CD4-positive, alpha-beta T cell treated with Interferon gamma for 1 hour (primary cell): ENCODE data around the gene GIMAP5.
"Not testable (repeated sequence)": the region's sequence is repeated elsewhere in the genome, so short reads cannot be mapped to it uniquely, and the experiment has no call there.

ENCODE experiments used
- DNase-seq: peaks from one replicate; pipeline ENCODE4 v3.0.0-alpha.2; 2020

GIMAP5 gene

DNA sequence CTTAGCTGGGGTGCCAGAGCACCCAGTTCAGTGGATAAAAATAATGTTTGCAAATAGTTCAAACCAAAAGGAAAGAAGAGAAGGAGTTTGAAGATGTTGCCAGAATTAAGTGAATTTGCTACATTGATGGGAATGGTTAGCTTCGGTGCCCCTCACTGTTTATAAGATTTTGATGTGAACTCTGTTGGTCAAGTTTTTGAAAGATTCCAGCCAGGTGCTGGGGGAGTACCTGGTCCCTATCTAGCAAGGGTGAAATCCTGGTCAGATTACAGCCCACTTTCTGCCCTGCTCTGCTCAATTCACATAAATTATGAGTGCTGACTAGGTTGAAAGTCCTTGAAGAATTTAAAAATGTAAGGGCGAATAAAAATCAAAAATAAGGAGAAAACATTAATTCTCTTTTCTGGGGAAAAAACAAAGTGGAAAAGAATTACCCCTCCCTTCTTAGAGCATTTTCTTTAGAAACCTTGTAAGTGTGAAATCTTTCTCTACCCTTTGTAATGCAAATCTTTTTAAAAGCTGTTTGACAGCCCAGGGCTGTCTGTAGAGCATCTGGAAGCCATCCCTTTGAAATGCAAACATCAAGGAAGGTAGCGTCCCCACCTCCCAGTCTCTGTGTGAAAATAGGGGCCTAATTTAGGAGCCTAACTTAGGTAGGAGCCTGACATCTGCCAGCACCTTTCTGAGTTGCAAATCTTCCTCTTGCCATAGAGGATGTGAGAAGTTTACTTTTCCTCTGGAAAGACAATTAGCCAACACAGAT lies 1.4 kb upstream of the GIMAP5 start:
- DNase-seq = no peak

DNA sequence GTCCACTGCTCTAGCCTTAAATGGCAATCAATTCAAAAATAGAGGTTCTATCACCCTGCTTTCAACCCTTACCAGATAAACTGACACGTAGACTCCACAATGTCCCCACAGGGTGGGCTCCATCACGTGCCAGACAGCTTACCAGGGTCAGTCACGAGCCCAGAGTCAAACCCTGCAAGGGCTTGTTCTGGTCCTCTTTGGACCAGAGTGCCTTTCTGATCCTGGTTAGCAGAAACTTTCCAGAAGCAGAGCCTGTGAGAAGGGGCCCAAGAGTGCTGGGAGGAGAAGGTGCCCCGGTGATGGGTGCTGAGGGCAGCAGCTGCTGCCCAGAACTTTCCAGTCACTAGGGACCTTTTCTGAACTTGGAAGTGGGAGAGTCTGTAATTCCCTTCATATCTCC lies 354 bp upstream of the GIMAP5 start:
- no peak for DNase-seq

DNA sequence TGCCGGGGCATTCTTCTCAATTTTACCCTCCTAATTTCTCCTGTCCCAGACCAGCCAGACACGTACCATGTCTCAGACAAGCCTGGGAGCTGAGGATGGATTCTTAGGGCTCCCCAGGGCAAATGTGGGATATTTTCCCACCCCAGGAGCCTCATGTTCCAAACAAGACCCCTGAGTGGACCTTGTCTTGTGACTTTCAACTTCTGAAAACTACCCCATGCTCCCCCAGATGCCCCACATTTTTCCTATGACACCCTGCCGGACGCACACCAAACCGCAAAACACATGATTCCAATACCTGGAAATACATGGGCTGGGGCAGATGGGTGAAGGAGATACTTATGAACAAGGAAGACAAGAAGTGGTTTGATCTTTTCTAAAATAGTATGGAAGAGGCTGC lies 874 bp downstream of the GIMAP5 start:
- no peak for DNase-seq

DNA sequence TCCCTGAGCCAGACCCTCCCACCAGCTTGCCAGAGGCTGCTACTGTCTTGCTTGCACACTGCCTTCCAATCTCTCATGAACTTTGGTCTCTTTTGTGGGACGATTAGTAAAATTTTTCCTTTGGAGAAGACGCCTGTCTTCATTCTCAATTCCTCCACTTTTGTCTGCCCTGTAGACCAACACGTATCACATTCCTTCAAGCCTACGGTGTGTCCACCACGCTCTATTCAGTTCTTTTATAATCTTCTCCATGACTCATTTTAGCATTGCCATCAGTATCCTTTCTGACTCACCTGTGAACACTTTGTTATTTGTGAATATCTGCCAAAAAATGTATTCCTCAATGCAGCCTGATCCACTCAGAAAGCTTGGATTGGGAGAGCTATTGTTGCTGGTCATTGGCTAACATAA lies 1.4 kb downstream of the GIMAP5 start:
- DNase-seq = no peak

DNA sequence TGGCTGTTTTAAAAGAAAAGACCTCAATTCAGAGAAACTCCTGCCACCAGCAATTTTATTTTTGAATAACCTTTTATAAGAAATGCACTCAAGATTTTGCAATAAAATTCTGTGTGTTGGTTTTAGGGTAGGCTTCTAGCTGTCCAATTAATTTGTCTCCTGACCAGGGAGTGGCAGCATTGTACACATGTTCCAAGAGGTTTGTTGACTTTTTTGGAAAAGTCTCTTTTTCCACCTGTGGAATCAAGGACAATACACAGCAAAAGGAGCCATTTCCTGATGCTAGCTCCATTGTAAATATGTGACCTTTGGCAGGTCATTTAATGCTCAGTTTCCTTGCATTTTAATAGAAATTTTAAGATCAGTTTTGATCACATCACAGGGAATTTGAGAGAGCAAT lies 1.8 kb downstream of the GIMAP5 start:
- no peak for DNase-seq

DNA sequence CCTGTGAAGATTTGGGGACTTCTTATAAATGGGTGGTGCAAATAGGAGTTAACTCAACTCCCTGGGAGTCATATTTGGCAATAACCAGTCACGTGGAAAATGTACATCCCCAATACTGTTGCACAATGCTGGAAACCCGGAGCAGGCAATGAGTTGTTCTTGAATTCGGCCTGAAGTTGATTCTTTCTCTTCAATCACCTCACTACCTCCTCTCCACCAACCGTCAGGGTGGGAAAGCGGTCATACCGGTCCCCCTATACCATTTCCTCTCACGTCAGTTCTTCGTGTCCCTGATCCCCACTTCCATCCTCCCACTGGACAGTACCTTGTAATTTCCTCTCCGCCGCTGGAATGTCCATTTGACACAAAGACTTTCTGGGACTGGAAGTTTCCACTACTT lies 2.8 kb downstream of the GIMAP5 start:
- DNase-seq = peak; percentile 39

DNA sequence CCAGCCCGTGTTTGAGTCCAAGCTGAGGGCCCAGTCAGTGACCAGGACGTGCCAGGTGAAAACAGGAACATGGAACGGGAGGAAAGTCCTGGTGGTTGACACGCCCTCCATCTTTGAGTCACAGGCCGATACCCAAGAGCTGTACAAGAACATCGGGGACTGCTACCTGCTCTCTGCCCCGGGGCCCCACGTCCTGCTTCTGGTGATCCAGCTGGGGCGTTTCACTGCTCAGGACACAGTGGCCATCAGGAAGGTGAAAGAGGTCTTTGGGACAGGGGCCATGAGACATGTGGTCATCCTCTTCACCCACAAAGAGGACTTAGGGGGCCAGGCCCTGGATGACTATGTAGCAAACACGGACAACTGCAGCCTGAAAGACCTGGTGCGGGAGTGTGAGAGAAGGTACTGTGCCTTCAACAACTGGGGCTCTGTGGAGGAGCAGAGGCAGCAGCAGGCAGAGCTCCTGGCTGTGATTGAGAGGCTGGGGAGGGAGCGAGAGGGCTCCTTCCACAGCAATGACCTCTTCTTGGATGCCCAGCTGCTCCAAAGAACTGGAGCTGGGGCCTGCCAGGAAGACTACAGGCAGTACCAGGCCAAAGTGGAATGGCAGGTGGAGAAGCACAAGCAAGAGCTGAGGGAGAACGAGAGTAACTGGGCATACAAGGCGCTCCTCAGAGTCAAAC lies 5.2 kb downstream of the GIMAP5 start:
- DNase-seq = no peak

DNA sequence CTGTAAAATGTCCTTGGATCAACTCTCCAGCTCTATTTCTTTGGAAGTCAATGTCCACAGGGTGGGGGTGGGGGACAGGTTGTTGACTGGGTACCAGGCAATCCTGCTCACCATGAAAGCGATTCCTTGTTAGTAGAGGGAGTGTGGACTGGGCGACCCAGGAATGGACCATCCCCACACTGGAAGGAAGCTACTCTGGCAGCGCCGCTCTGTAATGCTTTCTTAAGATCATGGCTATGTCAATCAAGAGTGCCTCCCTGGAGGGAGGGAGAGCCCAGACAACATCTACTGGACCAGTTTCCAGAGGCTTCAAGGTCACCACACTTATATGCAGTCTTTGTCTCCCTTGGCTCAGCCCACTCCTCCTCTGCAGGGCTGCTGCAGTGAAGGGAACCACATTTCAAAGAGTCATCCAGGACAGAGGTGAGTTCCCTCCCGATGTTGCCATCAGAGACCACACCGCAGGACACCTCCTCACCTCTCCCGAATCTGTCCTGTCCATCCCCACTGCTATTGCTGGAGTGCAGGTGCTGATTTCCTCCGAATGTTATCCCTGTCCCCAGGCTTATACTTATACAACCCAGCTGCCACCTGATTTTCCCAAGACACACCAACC lies 6.9 kb downstream of the GIMAP5 start:
- DNase-seq = no peak

DNA sequence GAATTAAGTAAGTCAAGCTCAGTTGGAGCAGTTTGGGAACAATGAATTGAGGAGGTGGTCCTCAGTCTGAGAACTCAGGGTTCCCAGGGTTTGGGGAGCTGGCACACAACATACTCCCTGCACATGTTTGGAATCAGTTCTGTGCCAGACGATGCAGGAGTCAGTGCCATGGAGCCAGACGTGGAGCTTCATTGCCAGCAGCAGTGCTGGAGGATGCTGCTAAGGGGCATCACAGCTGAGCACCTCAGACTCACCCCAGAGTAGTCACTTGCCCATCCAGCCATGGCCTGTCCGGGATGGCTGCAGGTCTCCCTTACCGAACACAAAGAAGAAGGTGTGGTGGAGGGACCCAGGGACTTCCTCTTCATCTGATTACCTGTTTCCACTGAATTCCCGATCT lies 7.9 kb downstream of the GIMAP5 start:
- DNase-seq = no peak

DNA sequence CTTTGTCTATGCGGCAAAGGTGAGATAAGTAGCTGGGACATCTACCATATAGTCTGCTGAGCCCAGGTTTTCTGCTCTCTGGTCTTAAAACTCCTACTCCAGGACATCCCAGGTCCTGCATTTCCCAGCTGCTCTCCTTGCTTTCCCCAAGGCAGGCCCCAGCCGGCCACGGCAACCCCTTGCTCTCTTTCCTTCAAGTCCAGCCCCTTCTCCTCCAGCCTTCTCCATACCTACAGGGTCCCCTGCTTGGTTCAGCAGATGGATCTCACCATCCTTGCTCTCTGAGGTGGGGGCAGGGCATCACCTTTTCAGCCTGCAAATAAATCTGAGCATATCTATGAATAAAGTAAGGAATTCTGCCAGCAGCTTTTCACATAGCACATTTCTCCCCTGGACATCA lies 8.7 kb downstream of the GIMAP5 start:
- no peak for DNase-seq

DNA sequence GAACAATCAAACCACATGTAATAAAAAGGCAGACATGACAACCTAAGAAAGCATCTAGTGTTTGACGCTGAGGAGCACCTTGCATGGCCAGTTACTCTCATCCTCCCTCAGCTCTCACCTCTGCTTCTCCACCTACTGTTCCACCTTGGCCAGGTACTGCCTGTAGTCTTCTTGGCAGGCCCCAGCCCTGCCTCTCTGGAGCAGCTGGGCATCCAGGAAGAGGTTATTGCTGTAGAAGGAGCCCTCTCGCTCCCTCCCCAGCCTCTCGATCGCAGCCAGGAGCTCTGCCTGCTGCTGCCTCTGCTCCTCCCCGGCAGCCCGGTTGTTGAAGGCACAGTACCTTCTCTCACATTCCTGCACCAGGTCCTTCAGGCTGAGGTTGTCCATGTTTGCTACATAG lies 9.7 kb downstream of the GIMAP5 start:
- DNase-seq = no peak

DNA sequence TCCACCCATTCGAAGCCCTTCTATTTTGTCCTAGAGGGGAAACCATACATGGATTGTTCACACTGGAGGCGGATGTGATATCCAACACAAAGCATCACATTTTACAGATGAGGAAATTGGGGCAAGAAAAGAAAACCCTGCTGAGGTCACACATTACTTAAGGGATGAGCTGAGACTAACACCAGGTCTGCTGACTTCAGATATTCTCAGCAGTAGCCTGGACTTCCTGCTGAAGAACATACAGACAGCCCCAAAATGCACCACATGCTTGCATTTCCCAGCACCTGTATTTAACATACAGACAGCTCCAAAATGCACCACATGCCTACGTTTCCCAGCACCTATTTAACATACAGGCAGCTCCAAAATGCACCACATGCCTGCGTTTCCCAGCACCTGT lies 11.2 kb downstream of the GIMAP5 start:
- DNase-seq = no peak

DNA sequence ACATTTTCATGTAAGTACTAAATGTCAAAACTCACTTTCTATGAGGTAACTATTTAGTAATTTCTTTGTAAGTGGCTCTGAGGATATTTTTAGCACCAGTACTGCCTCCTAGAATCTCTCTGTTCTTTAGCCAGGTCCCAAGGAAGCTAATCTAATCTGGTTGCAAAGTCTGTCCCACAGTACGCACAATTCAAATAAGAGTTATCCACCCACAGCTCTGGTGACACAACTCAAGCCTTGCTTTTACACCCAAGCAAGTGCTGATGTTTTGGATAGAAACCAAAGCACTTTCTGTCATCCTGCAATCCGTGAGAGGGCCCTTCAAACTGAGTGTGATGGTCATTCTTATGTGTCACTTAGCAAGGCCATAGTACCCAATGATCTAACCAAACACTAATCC lies 14.5 kb downstream of the GIMAP5 start:
- DNase-seq = no peak

DNA sequence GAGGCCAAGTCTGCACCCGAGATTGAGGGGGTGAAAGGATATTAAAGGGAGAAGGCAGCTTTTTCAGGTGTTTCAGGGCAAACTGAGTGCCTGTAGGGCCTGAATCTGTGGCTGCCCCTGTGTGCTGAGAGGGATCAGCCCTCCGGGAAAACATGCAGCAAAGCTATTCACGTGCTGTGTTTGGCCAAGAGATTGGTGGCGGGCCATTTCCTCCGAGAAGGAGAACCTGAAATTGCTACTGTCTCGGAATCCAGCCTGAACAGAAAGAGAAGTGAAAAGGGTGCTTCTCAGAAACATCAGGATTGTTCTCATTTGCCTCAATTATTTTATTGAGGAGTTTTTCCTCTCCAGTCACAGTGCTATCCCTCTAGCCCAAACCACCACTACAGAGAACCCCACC lies 16.0 kb downstream of the GIMAP5 start:
- no peak for DNase-seq

DNA sequence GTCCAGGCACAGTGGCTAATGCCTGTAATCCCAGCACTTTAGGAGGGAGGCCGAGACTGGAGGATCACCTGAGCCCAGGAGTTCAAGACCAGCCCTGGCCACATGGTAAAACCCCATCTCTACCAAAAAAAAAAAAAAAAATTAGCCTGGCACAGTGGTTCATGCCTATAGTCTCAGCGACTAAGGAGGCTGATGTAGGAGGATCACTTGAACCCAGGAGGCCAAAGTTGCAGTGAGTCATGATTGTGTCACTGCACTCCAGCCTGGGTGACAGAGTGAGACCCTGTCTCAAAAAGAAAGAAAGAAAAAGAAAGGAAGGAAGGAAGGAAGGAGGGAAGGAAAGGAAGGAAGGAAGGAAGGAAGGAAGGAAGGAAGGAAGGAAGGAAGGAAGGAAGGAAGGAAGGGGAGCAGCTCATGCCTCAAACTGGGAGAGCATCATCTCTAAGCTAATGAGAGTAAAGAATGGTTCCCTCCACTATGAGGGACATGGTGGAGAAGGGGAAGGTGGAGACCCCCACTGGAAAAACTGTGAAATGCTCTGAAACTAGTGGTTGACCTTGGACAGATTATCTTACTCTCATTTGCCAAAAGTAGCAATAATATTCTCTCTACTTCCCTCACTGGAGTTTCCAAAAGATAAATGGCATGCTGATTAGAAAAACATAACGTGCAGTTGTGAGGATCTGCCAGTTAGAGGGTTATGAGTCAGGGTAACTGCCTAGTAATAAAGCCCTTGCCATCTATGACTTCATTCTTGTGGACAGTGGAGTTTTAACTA lies 16.8 kb downstream of the GIMAP5 start:
- DNase-seq = no peak

DNA sequence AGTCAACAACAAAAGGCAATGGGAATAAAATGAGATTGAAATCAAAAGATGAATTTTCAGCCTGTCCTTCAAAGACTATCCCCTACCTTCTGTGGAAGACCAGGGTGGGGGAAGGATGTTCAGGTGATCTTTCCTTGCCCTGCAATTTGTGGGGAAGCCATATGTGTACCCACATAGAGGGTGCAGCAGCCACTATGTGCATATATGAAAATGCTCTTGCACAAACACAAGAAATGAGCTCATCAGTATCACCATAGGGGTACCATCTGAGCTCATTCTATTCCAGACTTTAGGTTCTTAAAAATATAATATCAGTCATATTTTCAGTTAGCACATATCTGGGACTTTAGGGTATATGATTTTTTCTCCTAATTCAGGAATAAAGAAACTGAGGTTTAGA lies 17.7 kb downstream of the GIMAP5 start:
- no peak for DNase-seq

DNA sequence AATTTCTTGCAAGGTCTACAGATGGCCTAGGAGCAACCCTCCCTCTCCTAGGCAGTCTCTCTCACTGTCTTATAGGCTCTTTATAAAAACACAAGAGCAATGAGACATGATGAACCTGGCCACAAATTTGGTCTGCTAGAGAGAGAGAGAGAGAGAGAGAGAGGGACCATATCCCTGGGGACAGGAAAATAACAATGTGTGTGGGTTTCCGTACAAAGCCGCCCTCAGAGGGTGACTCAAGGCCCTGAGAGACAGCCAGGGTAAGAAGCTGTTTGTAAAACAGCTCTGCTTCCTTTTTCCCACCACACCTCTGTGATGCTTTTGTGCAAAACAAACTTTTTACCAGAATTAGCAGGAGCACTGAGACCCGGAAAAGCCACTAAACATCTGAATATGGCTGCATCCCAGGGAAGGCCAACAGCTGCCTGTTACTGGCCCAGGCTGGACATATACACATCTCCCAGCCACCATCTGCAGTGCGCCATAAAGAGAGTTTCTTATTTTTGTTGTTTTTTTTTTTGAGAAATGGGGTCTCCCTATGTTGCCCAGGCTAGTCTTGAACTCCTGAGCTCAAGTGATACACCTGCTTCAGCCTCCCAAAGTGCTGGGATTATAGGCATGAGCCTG lies 18.4 kb downstream of the GIMAP5 start:
- DNase-seq = peak; percentile 75

DNA sequence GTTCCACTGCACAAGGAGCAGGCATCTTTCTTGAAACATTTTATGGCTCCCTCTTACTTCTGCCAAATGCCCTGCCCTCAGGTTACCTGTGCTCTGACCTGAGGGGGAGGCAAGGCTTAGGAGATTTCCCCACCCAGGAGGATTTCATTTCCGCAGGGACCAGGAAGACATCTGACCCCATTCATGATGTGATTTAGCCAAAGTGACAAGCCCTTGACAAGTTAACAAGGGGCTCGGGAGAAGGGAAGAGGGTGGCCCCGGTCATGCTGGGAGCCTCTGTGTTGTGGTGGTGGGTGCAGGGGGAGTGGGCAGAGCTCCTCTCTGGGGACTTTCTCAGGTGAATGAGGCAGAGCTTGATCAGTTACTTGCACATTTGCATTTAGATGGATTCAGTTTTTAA lies 18.9 kb downstream of the GIMAP5 start:
- DNase-seq = no peak

DNA sequence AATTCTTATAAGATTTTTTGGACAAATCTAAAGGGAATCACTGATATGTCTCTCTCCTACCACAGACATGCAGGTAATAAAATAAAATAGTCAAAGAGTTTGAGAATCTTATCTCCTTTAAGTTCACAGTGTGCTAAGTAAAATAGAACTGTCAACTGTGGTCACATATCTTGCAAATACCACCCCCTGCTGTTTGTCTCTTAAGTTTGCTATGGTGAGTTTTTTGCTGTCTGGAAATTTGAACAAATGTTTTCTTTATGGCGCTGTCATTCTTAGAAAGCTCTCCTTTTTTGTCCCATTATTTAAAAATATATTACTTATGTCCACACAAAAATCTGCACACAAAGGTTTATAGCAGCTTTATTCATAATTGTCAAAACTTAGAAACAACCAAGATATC lies 19.6 kb downstream of the GIMAP5 start:
- no peak for DNase-seq

DNA sequence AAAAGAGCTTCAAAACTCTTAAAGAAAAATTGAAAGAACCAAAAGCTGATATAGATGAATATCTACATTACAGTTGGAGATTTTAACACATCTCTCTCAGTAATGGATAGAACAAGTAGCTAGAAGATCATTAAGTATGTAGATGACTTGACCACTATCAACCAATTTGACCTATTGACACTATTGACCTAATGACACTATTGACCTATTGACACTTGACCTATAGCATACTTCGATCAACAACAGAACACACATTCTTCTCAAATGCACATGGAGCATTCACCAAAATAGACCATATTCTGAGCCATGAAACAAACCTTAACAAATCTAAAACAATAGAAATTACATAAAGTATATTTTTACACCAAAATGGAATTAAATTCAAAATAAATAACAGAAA lies 22.3 kb downstream of the GIMAP5 start:
- DNase-seq = no peak

DNA sequence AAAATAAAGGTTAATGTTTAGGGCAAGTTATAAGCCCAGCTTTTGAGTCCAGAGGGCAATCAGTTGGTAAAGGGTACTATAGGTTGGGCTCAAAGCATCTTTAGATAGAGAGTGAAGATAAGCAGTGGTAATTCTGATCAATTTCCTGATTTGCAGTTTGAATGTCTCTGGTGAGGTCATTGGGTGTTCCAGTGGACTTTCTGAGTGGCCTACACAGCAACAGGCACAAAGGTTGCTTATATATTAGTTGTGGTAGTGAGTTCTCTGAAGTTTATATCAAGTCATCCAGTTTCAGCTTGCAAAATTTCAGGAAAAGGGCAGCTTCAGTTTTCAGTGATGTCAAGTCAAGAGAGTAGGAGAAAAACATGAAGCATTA lies 29.1 kb downstream of the GIMAP5 start:
- DNase-seq = no peak

DNA sequence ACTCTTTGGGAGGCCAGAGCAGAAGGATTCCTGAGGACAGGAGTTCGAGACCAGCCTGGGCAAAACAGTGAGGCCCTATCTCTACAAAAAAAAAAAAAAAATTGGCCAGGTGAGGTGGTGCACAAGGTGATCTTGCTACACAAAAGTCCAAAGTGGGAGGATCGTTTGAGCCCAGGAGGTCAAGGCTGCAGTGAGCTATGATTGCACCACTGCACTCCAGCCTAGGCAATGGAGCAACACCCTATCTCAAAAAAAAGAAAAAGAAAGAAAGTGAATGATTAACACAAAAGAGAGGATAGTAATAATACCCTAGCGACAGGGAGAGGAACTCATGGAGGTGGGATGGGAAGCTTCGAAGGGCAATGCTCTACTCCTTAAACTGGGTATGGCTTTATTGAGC lies 32.5 kb downstream of the GIMAP5 start:
- DNase-seq = no peak

DNA sequence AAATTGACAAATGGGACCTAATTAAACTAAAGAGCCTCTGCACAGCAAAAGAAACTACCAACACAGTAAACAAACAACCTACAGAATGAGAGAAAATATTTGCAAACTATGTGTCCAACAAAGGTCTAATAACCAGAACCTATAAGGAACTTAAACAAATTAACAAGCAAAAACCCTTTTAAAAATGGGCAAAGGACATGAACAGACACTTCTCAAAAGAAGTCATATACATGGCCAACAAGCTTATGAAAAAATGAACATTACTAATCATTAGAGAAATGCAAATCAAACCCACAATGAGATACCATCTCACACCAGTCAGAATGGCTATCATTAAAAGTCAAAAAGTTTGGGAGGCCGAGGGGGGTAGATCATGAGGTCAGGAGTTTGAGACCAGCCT lies 36.9 kb downstream of the GIMAP5 start:
- DNase-seq = not testable (repeated sequence)
